Loucy (cell line): Measurements from ENCODE around the gene TBC1D2.
A peak's percentile ranks its signal among the peaks of the same experiment; 100 is the strongest.

Experiments used
- H2AFZ ChIP-seq: fragments of 200-600 bp; sonication (generic); 2 replicates; pipeline ENCODE4 v1.6.0; 2016; ENCODE audit warnings: antibody characterized with exemption, mild to moderate bottlenecking, low read length, moderate library complexity
- H3F3A ChIP-seq: fragments of 200-600 bp; 2 replicates; pipeline ENCODE4 v1.6.0; 2016; ENCODE audit warnings: antibody characterized with exemption, low read depth, mild to moderate bottlenecking
- H3K27me3 ChIP-seq: fragments of 200-600 bp; sonication (generic); 2 replicates; pipeline ENCODE4 v1.6.1; 2014; ENCODE audit warnings: low read length, mild to moderate bottlenecking; ENCODE audit not compliant: insufficient read depth, poor library complexity, severe bottlenecking
- H3K36me3 ChIP-seq: fragments of 200-600 bp; sonication (generic); 2 replicates; pipeline ENCODE4 v1.6.1; 2016; ENCODE audit warnings: low read length; ENCODE audit not compliant: insufficient read depth
- H3K4me1 ChIP-seq: fragments of 200-600 bp; sonication (generic); 2 replicates; pipeline ENCODE4 v1.5.1; 2014; ENCODE audit warnings: low read length, mild to moderate bottlenecking; ENCODE audit not compliant: insufficient read depth, poor library complexity, severe bottlenecking
- H3K4me2 ChIP-seq: fragments of 200-600 bp; sonication (generic); 2 replicates; pipeline ENCODE4 v1.6.0; 2014; ENCODE audit warnings: antibody characterized with exemption, low read length, low read depth, mild to moderate bottlenecking; ENCODE audit not compliant: poor library complexity, severe bottlenecking
- H3K4me3 ChIP-seq: fragments of 200-600 bp; sonication (generic); 2 replicates; pipeline ENCODE4 v1.5.1; 2014; ENCODE audit warnings: low read length, mild to moderate bottlenecking, mixed read lengths; ENCODE audit not compliant: poor library complexity, severe bottlenecking
- H3K79me2 ChIP-seq: fragments of 200-600 bp; sonication (generic); 2 replicates; pipeline ENCODE4 v1.6.1; 2014; ENCODE audit warnings: low read length; ENCODE audit not compliant: insufficient read depth
- H3K9ac ChIP-seq: fragments of 200-600 bp; sonication (generic); 2 replicates; pipeline ENCODE4 v1.6.0; 2014; ENCODE audit warnings: mild to moderate bottlenecking, low read depth, low read length, moderate library complexity; ENCODE audit not compliant: poor library complexity, severe bottlenecking
- H3K9me2 ChIP-seq: fragments of 200-600 bp; sonication (generic); replicated peaks from 2 replicates; pipeline ENCODE4 v1.6.1; 2016; ENCODE audit warnings: low read depth, low read length, mixed read lengths
- H3K9me3 ChIP-seq: fragments of 200-600 bp; sonication (generic); 2 replicates; pipeline ENCODE4 v1.6.1; 2014; ENCODE audit warnings: mild to moderate bottlenecking, antibody characterized with exemption, low read length, low read depth; ENCODE audit not compliant: insufficient read depth
- H4K20me1 ChIP-seq: fragments of 200-600 bp; sonication (generic); 2 replicates; pipeline ENCODE4 v1.6.0; 2014; ENCODE audit warnings: antibody characterized with exemption, low read length, mild to moderate bottlenecking; ENCODE audit not compliant: insufficient read depth, poor library complexity, severe bottlenecking
- CTCF ChIP-seq: fragments of 200-600 bp; sonication (generic); conservative IDR thresholded peaks from 2 replicates; pipeline ENCODE4 v1.5.1; 2014; ENCODE audit warnings: mild to moderate bottlenecking, antibody characterized with exemption, low read length
- EZH2phosphoT487 ChIP-seq: fragments of 200-600 bp; IDR thresholded peaks from 2 replicates; pipeline ENCODE4 v1.6.1; 2018; ENCODE audit warnings: antibody characterized with exemption, mild to moderate bottlenecking, moderate library complexity, borderline replicate concordance

The TBC1D2 gene

GRCh38 chr9:98199388-98200033 is 55.9 kb downstream of the TBC1D2 start:
- Histone ChIP-seq H3K4me1 (no peaks in the 10 kb centered on the region), H2AFZ (no peak overlapping the region), H3K36me3 (no peaks in the 10 kb centered on the region), H3K4me2 (no peak overlapping the region), H4K20me1 (no peaks in the 10 kb centered on the region), H3K27me3 (no peaks in the 10 kb centered on the region), H3K4me3 (no peak overlapping the region), H3K9me3 (no peaks in the 10 kb centered on the region), H3K79me2 (no peaks in the 10 kb centered on the region), H3F3A (no peaks in the 10 kb centered on the region), H3K9ac (no peak overlapping the region), H3K9me2 (no peaks in the 10 kb centered on the region)
- no peak for TF ChIP-seq EZH2phosphoT487
- TF ChIP-seq CTCF: no peak

- TF ChIP-seq EZH2phosphoT487 (no peak), CTCF (no peak)
- H3K9me3 ChIP-seq: no peaks in the 10 kb centered on the region
- H3K9ac ChIP-seq: no peak overlapping the region
- no peak overlapping the region for H3K4me2 ChIP-seq
- H3K36me3 ChIP-seq: no peaks in the 10 kb centered on the region
- H4K20me1 ChIP-seq: no peaks in the 10 kb centered on the region
- H3F3A ChIP-seq: no peaks in the 10 kb centered on the region
- no peaks in the 10 kb centered on the region for H3K27me3 ChIP-seq
- H3K4me3 ChIP-seq: no peak overlapping the region
- H3K4me1 ChIP-seq: peaks cover 7% of the 10 kb centered on the region
- no peaks in the 10 kb centered on the region for H3K79me2 ChIP-seq
- H3K9me2 ChIP-seq: no peaks in the 10 kb centered on the region
- H2AFZ ChIP-seq: no peak overlapping the region
These were observed 59.8 kb downstream of the TBC1D2 start for GRCh38 chr9:98195671-98196070.

- Histone ChIP-seq H3K27me3 (no peaks in the 10 kb centered on the region), H3K9ac (peak overlapping the region; percentile 58), H3K4me2 (peak overlapping the region; percentile 74), H3K9me2 (no peaks in the 10 kb centered on the region), H3K4me1 (peaks cover 13% of the 10 kb centered on the region), H2AFZ (peak overlapping the region; percentile 87; the same call in 1 of the 2 replicates), H3K9me3 (no peaks in the 10 kb centered on the region), H3K79me2 (no peaks in the 10 kb centered on the region), H3K4me3 (peak overlapping the region; percentile 76), H3K36me3 (no peaks in the 10 kb centered on the region), H4K20me1 (no peaks in the 10 kb centered on the region), H3F3A (no peaks in the 10 kb centered on the region)
- TF ChIP-seq CTCF (0 out of 2 replicates have a peak, but pooled peaks have one; percentile 1), EZH2phosphoT487 (no peak)
These were observed 62.0 kb downstream of the TBC1D2 start for GRCh38 chr9:98193336-98193944.
